Chondrocyte (in vitro differentiated cells): Measurements from ENCODE around the gene SLC1A7. TPM values are rescaled to one million over a fixed set of nuclear protein-coding genes. Genes with fewer than 3 reads are reported as not detected.

Experiments used
- DNase-seq: peaks from one replicate; pipeline ENCODE4 v3.0.0; 2021; ENCODE audit warnings: mixed read lengths, low spot score
- H3K27ac Mint-ChIP-seq: one replicate; pipeline ENCODE4 v1.8.0; 2021; ENCODE audit warnings: mild to moderate bottlenecking, moderate library complexity, mixed read lengths; ENCODE audit not compliant: unreplicated experiment
- H3K27me3 Mint-ChIP-seq: 2 replicates; pipeline ENCODE4 v1.8.0; 2021; ENCODE audit warnings: low read depth, mixed read lengths
- H3K36me3 Mint-ChIP-seq: 2 replicates; pipeline ENCODE4 v1.8.0; 2021; ENCODE audit warnings: low read depth, mixed read lengths
- H3K4me1 Mint-ChIP-seq: 2 replicates; pipeline ENCODE4 v1.8.0; 2021; ENCODE audit warnings: low read depth, mild to moderate bottlenecking, mixed read lengths
- H3K4me3 Mint-ChIP-seq: one replicate; pipeline ENCODE4 v1.8.0; 2021; ENCODE audit warnings: mild to moderate bottlenecking, moderate library complexity, mixed read lengths; ENCODE audit not compliant: unreplicated experiment
- H3K9me3 Mint-ChIP-seq: 2 replicates; pipeline ENCODE4 v1.8.0; 2021; ENCODE audit warnings: low read depth, mixed read lengths
- CTCF ChIP-seq: fragments of 200-600 bp; sonication (generic); IDR thresholded peaks from 2 replicates; pipeline ENCODE4 v1.5.0; 2021; ENCODE audit warnings: antibody characterized with exemption, mild to moderate bottlenecking, moderate library complexity
- total RNA-seq: library from RNA; stranded (reverse); gene quantifications from 3 replicates; pipeline ENCODE4 v1.2.1, GENCODE V29; 2021

The SLC1A7 gene
- total RNA-seq, 1 donor from 2014 or later = not detected

DNA sequence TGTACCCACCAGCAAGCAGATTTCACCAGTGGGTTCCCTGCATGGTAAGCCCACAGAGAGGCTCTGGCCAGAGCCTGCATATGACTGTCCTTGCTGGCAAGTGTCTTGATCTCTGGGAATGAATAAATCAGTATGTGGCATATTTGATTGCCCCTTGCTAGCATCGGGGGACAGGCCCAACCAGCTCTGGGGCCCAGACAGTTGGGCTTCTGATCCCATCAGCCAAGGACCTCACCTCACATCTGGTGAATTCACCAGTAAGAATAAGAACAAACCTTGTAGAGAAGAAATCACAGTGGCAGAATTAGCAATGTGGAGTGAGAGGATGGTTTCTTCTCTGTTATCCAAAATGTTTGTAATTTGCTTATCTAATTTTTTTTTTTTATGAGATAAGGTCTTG, 15.9 kb downstream of the SLC1A7 start:
- H3K9me3 Mint-ChIP-seq = no peaks in the 10 kb centered on the region
- H3K27ac Mint-ChIP-seq = no peak overlapping the region
- H3K4me3 Mint-ChIP-seq = no peak overlapping the region
- DNase-seq = no peak
- peaks cover 2% of the 10 kb centered on the region for H3K36me3 Mint-ChIP-seq
- no peak for TF ChIP-seq CTCF
- H3K27me3 Mint-ChIP-seq = no peaks in the 10 kb centered on the region
- peaks cover 37% of the 10 kb centered on the region for H3K4me1 Mint-ChIP-seq

DNA sequence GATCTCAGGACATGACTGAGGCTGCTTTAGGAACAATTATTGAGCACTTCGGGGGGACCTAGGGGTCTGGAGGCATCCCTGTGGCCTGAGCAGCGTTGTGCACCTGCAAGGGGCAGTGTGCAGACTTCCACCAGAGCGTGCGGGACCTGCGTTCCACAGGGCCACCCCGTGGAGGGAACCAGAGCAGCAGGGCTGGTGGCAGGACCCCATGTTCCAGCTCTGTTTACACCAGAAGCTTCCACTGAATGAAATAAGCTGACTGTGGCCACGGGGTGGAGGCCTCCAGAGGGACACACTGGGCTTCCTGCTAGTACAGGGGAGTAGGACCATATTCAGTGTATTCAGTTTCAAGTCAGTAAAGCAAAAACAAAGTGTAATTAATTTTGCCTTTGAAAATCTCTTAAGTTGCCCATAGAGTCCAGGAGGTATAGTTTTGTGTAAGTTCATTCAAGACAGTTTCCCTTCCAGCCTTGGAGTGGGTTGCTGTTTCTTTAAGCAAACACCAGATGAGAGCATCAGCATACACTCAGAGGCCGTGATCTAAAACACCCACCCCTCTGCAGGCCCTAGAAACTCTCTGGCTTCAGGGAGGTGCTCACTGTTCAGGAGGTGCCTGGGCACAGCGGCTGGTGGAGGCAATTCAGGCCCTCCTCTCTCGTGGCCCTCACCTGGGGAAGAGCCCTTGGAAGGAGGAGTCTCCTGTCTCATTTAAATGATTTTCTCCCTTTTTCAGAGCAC, 16.6 kb downstream of the SLC1A7 start:
- Mint-ChIP-seq H3K27me3 (no peaks in the 10 kb centered on the region), H3K4me3 (no peak overlapping the region), H3K4me1 (peaks cover 42% of the 10 kb centered on the region), H3K9me3 (no peaks in the 10 kb centered on the region), H3K36me3 (peaks cover 2% of the 10 kb centered on the region), H3K27ac (no peak overlapping the region)
- no peak for TF ChIP-seq CTCF
- DNase-seq = peak; percentile 71

DNA sequence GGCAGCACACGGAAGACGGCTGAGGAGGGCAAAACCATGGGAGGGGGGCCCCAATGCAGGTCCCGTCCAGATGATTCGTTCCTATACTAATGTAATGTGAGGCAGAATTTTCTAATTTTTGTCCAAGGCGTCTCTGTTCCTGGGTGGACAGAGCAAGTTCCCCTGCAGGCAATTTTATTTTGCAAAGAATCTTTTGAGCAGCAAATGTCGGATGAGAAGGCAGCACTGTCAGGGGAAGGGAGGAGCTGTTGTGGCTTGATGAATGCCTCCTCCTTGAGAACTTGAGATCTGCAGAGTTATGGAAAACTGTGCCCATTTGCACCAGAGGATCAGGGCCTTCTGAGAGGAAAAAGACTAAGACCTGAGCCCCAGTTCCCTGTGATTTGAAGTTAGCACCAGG, 17.3 kb downstream of the SLC1A7 start:
- peaks cover 42% of the 10 kb centered on the region for H3K4me1 Mint-ChIP-seq
- no peaks in the 10 kb centered on the region for H3K27me3 Mint-ChIP-seq
- no peak for TF ChIP-seq CTCF
- H3K27ac Mint-ChIP-seq = peak overlapping the region; percentile 68
- H3K36me3 Mint-ChIP-seq = peaks cover 2% of the 10 kb centered on the region
- no peaks in the 10 kb centered on the region for H3K9me3 Mint-ChIP-seq
- peak; percentile 9 for DNase-seq
- H3K4me3 Mint-ChIP-seq = no peak overlapping the region

- Mint-ChIP-seq H3K4me1 (peaks cover 42% of the 10 kb centered on the region), H3K9me3 (no peaks in the 10 kb centered on the region), H3K36me3 (peaks cover 2% of the 10 kb centered on the region), H3K27ac (no peak overlapping the region), H3K4me3 (no peak overlapping the region), H3K27me3 (no peaks in the 10 kb centered on the region)
- DNase-seq = no peak
- no peak for TF ChIP-seq CTCF
Measured at GRCh38 chr1:53123453-53124140, 18.8 kb downstream of the SLC1A7 start.

DNA sequence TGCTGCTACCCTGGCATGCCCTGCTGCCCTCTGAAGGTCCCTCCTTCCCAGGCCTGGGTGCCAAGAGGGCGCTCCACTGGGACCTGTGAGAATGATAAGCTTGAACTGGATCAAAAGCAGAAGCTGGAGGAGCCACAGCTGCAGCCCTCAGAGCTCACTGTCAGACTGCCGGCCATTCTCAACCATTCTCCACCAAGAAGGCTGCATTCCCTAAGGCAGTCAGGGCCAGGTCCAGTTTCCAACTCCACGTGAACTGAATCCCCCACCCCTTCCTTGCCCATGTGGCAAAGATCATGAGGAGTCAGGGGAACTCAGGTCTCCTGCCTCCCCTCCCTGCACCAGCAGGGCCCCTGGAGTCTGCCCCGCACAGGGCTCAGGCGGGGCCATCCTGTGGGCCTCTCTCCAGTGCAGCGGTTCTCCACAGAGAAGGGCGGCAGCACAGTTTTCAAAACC, 19.5 kb downstream of the SLC1A7 start:
- no peaks in the 10 kb centered on the region for H3K9me3 Mint-ChIP-seq

More for the DNA sequence above, 19.5 kb downstream of the SLC1A7 start:
- Mint-ChIP-seq H3K4me1 (peaks cover 42% of the 10 kb centered on the region), H3K27ac (no peak overlapping the region), H3K27me3 (no peaks in the 10 kb centered on the region), H3K4me3 (no peak overlapping the region), H3K36me3 (peaks cover 2% of the 10 kb centered on the region)
- no peak for TF ChIP-seq CTCF
- no peak for DNase-seq
